Left forelimb (tissue), 1 donor: ENCODE measurements around the gene NATD1.

Experiments used
- DNase-seq: peaks from one replicate; pipeline ENCODE4 v3.0.0-alpha.2; 2018; ENCODE audit warnings: low spot score

NATD1 gene

GRCh38 chr17:21191698-21192097, 61.5 kb downstream of the NATD1 start:
- no peak for DNase-seq

GRCh38 chr17:21190078-21190477, 63.1 kb downstream of the NATD1 start:
- DNase-seq, result no peak

GRCh38 chr17:21189361-21189760, 63.8 kb downstream of the NATD1 start:
- DNase-seq, result no peak
